ENCODE measurements around the gene PPP2R5A. TPM values are rescaled to one million over a fixed set of nuclear protein-coding genes. Genes with fewer than 3 reads are reported as not detected.
"Not testable (repeated sequence)": the region's sequence is repeated elsewhere in the genome, so short reads cannot be mapped to it uniquely, and the experiment has no call there.

Gene PPP2R5A
- total and polyA plus RNA-seq, 2 of the 8 experiments (the other 6 are each of a cell fraction or from before 2014, with no cell fraction given), result 14.6 to 36.3 TPM

GRCh38 chr1:212395678-212396437 is 110.6 kb downstream of the PPP2R5A start:
- POLR2A ChIA-PET (ENCODE audit: partially characterized antibody); H3K14ac ChIP-seq (ENCODE audit: insufficient read length): not testable (repeated sequence)
- CTCF ChIA-PET (ENCODE audit: partially characterized antibody), result interaction anchor here (0.6 kb wide), 1 partner anchor 19 kb away, joined by 3 read pairs; the partner anchor contains the start of gene PACC1

More at GRCh38 chr1:212395678-212396437, 110.6 kb downstream of the PPP2R5A start:
- H2BK120ac ChIP-seq (replicated peaks; ENCODE audit: low read depth, low read length); H2BK12ac ChIP-seq (ENCODE audit: low read depth, low read length); H3K4me2 ChIP-seq (ENCODE audit: insufficient read depth in 1 of 2, low read depth in 2 of 2, low read length in 2 of 2); H3K4me3 ChIP-seq (ENCODE audit: extremely low read depth in 1 of 4, insufficient read depth in 2 of 4, low read depth in 3 of 4, low read length in 4 of 4); H3K4me1 ChIP-seq (replicated peaks in 1 of 4; ENCODE audit: control insufficient read depth in 3 of 4, insufficient read depth in 4 of 4, low read length in 3 of 4); FAIRE-seq; H3K4ac ChIP-seq (replicated peaks; ENCODE audit: insufficient read length, low read depth, low read length); H2BK5ac ChIP-seq (ENCODE audit: low read depth, low read length); H3K18ac ChIP-seq (ENCODE audit: extremely low read depth, low read length); H3K79me1 ChIP-seq (ENCODE audit: low read depth, low read length); H4K8ac ChIP-seq (ENCODE audit: extremely low read depth, insufficient read depth, low read length); H2AFZ ChIP-seq (ENCODE audit: low read length); H4K20me1 ChIP-seq (replicated peaks in 1 of 2; ENCODE audit: control insufficient read depth in 1 of 2, insufficient read depth in 2 of 2, low read length in 2 of 2); H4K91ac ChIP-seq (replicated peaks; ENCODE audit: insufficient read length, low read length); H2AK5ac ChIP-seq (ENCODE audit: low read depth, low read length); H3K23ac ChIP-seq (ENCODE audit: insufficient read length); DNase-seq (ENCODE audit: low read depth in 1 of 2, low spot score in 2 of 2); H3K9ac ChIP-seq (replicated peaks in 1 of 4; ENCODE audit: extremely low read depth in 1 of 4, low read depth in 3 of 4, low read length in 3 of 4); H2BK20ac ChIP-seq (ENCODE audit: low read length); H3K23me2 ChIP-seq (ENCODE audit: low read depth, low read length); H3K27ac ChIP-seq (ENCODE audit: low read depth, low read length); H3K27me3 ChIP-seq (replicated peaks in 1 of 4; ENCODE audit: control insufficient read depth in 3 of 4, extremely low read depth in 1 of 4, insufficient read depth in 3 of 4, low read length in 3 of 4); H3K56ac ChIP-seq (replicated peaks; ENCODE audit: insufficient read length, low read depth, low read length); H4K5ac ChIP-seq (ENCODE audit: insufficient read length, low read depth, low read length); H3K79me2 ChIP-seq (ENCODE audit: control insufficient read depth in 1 of 2, insufficient read depth in 2 of 2, low read length in 2 of 2); H2BK15ac ChIP-seq (ENCODE audit: low read length): not testable (repeated sequence)
- Histone ChIP-seq H3K36me3 (ENCODE audit: control insufficient read depth in 2 of 4, insufficient read depth in 4 of 4, low read length in 3 of 4) (peaks cover 0 to 31% (median 9%) of the 10 kb centered on the region in 4 experiments; a peak in 4 of 8 replicates), H3K9me3 (ENCODE audit: insufficient read depth in 2 of 2, low read depth in 1 of 2, low read length in 1 of 2) (peaks cover 10 to 13% of the 10 kb centered on the region in 2 experiments; a peak in 3 of 4 replicates)
- 84% methylated on average over 4 of the region's 6 CpGs; no CpG with 5 or more reads in 1 of the 2 experiments for WGBS, 2 experiments (ENCODE audit: extremely low coverage in 1 of 2, insufficient coverage in 1 of 2, insufficient read length in 1 of 2, insufficient replicate concordance in 2 of 2, low coverage in 1 of 2, low lambda C conversion rate in 2 of 2, missing lambda C conversion rate in 1 of 2)
